Mucosa of descending colon (tissue), 3 donors: ENCODE data around the gene WDR73. TPM values are rescaled to one million over a fixed set of nuclear protein-coding genes. Genes with fewer than 3 reads are reported as not detected.

Source experiments
- ATAC-seq: fragments of 200-7000 bp; cut with Tn5 transposase; one replicate; pipeline ENCODE4 v1.9.1; 2020; ENCODE audit warnings: mild to moderate bottlenecking, moderate library complexity
- DNase-seq, 3 donors: peaks; one replicate each; pipeline ENCODE4 v3.0.0-alpha.2; 2020
- H3K36me3 ChIP-seq: fragments of 200-600 bp; one replicate; pipeline ENCODE4 v1.8.0; 2021; ENCODE audit warnings: low read depth, mild to moderate bottlenecking
- H3K4me1 ChIP-seq: fragments of 200-600 bp; one replicate; pipeline ENCODE4 v1.8.0; 2021; ENCODE audit warnings: low read depth, mild to moderate bottlenecking
- H3K4me3 ChIP-seq: fragments of 200-600 bp; one replicate; pipeline ENCODE4 v1.8.0; 2021; ENCODE audit warnings: mild to moderate bottlenecking
- H3K9me3 ChIP-seq: fragments of 200-600 bp; one replicate; pipeline ENCODE4 v1.8.0; 2021; ENCODE audit warnings: mild to moderate bottlenecking
- intact Hi-C, 2 donors: fragments of 100-400 bp; cut with DNase I in 1 of 2; cut with micrococcal nuclease in 1 of 2; formaldehyde crosslinking; loops; one replicate each; pipeline versions ENCODE4 v1.11.0 to v1.11.1; 2022; cut with DNase I, micrococcal nuclease
- total RNA-seq, 3 donors: library from RNA; stranded (reverse); fragmentation: NEBNext Ultra II Directional in 2 of 3; extraction: Animal tissue kit (Norgen Biotek cat#: 25700) in 2 of 3; gene quantifications; one replicate each; pipeline versions ENCODE4 v1.2.1 to v1.2.4, GENCODE V29; 2021 to 2023
- TF ChIP-seq, protein P1 (sequence below): fragments of 200-600 bp; IDR thresholded peaks from one replicate; pipeline ENCODE4 v1.8.0; 2022; ENCODE audit warnings: antibody characterized with exemption, mild to moderate bottlenecking
- donor health status: DM: no; HTN: no; CAD: no; lungs with moderate emphysema.
- donor health status: DM: no; HTN: no; CAD: no.
- donor health status: DM: no; HTN: yes; CAD: no.

The WDR73 gene
- total RNA-seq, 3 donors from 2014 or later, result 18.2 to 27.1 (median 24.9) TPM

DNA sequence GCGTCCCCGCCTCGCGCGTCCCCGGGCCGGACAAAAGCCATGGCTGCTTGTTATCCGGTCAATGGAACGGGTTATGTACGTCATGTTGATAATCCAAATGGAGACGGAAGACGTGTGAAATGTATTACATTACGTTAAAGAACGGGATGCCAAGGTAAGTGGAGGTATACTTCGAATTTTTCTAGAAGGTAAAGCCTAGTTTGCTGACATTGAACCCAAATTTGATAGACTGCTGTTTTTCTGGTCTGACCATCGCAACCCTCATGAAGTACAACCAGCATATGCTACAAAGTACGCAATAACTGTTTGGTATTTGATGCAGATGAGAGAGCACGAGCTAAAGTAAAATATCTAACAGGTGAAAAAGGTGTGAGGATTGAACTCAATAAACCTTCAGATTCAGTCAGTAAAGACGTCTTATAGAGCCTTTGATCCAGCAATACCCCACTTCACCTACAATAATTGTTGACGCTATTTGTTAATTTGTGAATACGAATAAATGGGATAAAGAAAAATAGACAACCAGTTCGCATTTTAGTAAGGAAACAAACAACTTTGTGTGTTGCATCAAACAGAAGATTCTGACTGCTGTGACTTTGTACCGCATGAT is 19.8 kb downstream of the WDR73 start:
- Histone ChIP-seq H3K4me1 (peaks cover 19% of the 10 kb centered on the region), H3K9me3 (no peaks in the 10 kb centered on the region), H3K36me3 (peaks cover 4% of the 10 kb centered on the region), H3K4me3 (peak overlapping the region; percentile 30)
- DNase-seq, result no peak
- intact Hi-C loops, result no loop called here
- TF ChIP-seq, protein P1, sequence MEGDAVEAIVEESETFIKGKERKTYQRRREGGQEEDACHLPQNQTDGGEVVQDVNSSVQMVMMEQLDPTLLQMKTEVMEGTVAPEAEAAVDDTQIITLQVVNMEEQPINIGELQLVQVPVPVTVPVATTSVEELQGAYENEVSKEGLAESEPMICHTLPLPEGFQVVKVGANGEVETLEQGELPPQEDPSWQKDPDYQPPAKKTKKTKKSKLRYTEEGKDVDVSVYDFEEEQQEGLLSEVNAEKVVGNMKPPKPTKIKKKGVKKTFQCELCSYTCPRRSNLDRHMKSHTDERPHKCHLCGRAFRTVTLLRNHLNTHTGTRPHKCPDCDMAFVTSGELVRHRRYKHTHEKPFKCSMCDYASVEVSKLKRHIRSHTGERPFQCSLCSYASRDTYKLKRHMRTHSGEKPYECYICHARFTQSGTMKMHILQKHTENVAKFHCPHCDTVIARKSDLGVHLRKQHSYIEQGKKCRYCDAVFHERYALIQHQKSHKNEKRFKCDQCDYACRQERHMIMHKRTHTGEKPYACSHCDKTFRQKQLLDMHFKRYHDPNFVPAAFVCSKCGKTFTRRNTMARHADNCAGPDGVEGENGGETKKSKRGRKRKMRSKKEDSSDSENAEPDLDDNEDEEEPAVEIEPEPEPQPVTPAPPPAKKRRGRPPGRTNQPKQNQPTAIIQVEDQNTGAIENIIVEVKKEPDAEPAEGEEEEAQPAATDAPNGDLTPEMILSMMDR, result no peak
- no peak for ATAC-seq

DNA sequence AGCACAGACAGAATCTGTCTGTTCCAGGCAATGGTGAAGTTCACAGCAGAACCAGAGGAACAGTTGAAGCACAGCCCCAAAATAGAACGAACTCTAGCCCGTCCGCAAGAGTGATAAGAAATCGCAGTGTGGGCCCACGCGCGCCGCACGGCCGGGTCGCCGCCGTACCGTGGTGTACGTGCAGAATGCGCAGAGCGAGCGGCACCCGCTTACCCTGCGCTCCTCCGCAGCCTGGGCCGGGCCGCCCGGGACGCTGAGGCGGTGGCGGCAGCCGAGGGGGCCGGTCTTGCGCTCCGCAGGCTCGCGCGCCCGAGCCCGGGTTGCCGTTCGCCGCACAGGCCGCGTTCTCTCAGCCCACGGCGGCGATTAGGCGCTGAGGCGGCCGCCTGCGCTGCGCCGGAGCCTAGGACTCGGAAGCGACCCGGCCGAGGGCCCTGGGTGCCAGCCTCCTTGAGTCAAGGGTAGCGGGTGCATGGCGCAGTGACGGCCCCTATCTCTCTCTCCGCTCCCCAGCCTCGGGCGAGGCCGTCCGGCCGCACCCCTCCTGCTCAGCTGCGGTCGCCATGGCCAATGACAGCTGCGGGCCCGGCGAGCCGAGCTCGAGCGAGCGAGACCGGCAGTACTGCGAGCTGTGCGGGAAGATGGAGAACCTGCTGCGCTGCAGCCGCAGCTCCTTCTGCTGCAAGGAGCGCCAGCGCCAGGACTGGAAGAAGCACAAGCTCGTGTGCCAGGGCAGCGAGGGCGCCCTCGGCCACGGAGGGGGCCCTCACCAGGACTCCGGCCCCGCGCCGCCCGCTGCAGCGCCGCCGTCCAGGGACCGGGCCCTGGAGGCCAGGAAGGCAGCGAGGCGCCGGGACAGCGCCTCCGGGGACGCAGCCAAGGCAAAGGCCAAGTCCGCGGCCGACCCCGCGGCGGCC is 20.5 kb downstream of the WDR73 start:
- TF ChIP-seq, protein P1, result no peak
- peak overlapping the region; percentile 30 for H3K4me3 ChIP-seq
- intact Hi-C loops, result no loop called here
- peaks cover 19% of the 10 kb centered on the region for H3K4me1 ChIP-seq
- H3K9me3 ChIP-seq, result no peaks in the 10 kb centered on the region
- DNase-seq, result peak; percentile 77 to 87 (median 87)
- ATAC-seq, result peak; percentile 86
- peaks cover 4% of the 10 kb centered on the region for H3K36me3 ChIP-seq

DNA sequence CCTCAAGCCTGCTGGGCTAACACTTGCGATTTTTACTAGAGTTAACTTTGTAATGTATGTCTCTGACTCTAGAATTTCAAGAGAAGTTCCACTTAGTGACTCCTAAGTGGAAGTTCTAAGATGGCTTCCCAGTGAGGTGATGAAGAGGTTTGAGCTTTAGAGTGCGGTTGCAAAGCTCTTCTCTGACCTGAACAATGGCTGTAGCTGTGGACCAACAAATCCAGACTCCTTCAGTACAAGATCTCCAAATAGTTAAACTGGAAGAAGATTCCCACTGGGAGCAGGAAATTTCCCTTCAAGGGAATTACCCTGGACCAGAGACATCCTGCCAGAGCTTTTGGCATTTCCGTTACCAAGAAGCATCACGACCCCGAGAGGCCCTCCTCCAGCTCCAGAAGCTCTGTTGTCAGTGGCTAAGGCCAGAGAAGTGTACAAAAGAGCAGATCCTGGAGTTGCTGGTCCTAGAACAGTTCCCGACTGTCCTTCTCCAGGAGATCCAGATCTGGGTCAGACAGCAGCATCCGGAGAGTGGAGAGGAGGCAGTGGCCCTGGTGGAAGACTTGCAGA is 22.3 kb downstream of the WDR73 start:
- DNase-seq (peak in 1 of 3 donors; percentile 16), ATAC-seq (no peak)
- intact Hi-C loops, result no loop called here
- peaks cover 19% of the 10 kb centered on the region for H3K4me1 ChIP-seq
- peak overlapping the region; percentile 30 for H3K4me3 ChIP-seq
- H3K9me3 ChIP-seq, result no peaks in the 10 kb centered on the region
- TF ChIP-seq, protein P1, result no peak
- H3K36me3 ChIP-seq, result peaks cover 4% of the 10 kb centered on the region

DNA sequence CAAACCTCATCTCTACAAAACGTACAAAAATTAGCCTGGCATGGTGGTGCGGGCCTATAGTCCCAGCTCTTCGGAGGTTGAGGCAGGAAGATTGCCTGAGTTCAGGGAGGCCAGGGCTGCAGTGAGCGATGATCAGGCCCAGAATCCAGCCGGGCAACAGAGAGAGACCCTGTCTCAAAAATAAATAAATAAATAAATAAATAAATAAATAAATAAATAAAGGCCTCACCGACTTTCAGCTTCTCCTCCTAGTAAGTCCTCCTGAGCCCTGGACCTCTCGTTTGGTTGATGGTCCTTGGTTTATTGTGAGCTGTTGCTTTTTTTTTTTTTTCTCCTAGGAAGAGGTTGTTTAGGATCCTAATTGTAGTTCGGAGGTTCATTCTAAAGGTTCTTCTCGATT is 25.1 kb downstream of the WDR73 start:
- no peak for ATAC-seq
- no peak for DNase-seq
- H3K9me3 ChIP-seq, result no peaks in the 10 kb centered on the region
- H3K36me3 ChIP-seq, result peaks cover 4% of the 10 kb centered on the region
- TF ChIP-seq, protein P1, result no peak
- intact Hi-C loops, result no loop called here
- no peak overlapping the region for H3K4me3 ChIP-seq
- H3K4me1 ChIP-seq, result peaks cover 15% of the 10 kb centered on the region

DNA sequence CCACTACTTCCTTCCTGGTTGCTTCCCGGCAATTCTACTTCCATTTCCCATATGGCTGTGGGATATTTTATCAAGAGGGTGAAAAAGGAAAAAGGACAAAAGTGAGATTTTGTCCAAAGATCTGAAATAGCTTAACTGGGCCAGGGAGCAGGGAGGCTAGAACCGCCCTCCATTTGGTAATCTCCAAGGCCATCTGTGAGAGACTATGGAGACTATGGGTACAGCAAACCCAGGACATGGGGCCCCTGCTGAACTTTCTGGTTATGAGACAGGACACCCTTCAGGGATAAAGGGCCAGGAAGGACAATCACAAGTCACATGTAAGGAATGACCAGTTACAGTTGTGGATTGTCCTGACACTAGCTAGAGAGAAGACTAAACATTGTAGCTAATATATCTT is 29.0 kb downstream of the WDR73 start:
- peaks cover 22% of the 10 kb centered on the region for H3K9me3 ChIP-seq
- TF ChIP-seq, protein P1, result no peak
- H3K4me1 ChIP-seq, result no peaks in the 10 kb centered on the region
- ATAC-seq, result no peak
- H3K4me3 ChIP-seq, result no peak overlapping the region
- intact Hi-C loops, result no loop called here
- no peaks in the 10 kb centered on the region for H3K36me3 ChIP-seq
- DNase-seq, result no peak
